ENCODE results near the gene SERPINE1.

- no peak for TF ChIP-seq CTCF (IDR thresholded peaks at IDR 0.05)
- TF ChIP-seq EP300 (IDR thresholded peaks at IDR 0.05): no peak
These were observed 13.1 kb upstream of the SERPINE1 start for GRCh38 chr7:101113836-101114235.
